T-cell (primary cell): ENCODE results near the gene HAAO. TPM values are rescaled to one million over a fixed set of nuclear protein-coding genes. Genes with fewer than 3 reads are reported as not detected.
A peak's percentile ranks its signal among the peaks of the same experiment; 100 is the strongest.

Source experiments
- ATAC-seq, 4 experiments: fragments of 200-7000 bp in 3 of 4; fragments of 150-1000 bp in 1 of 4; cut with Tn5 transposase; replicated peaks in 1 of 4; 1 replicate in 3 of 4; 2 replicates in 1 of 4; pipeline ENCODE4 v1.10.0; 2021; ENCODE audit warnings: moderate library complexity in 3 of 4, mild to moderate bottlenecking in 2 of 4, moderate number of reproducible peaks in 1 of 4
- CTCF ChIA-PET, 2 donors: fragments of 300-600 bp; sonication (Branson Sonifier 250); formaldehyde crosslinking; loops; one replicate each; lab custom pipeline; 2022; ENCODE audit warnings: antibody characterized with exemption in 2 of 2; lab: Charles Lee
- POLR2A ChIA-PET, 2 donors: fragments of 300-600 bp; sonication (Branson Sonifier 250); formaldehyde crosslinking; loops; one replicate each; lab custom pipeline; 2022; ENCODE audit warnings: antibody characterized with exemption in 2 of 2; lab: Charles Lee
- DNase-seq, 35 experiments: peaks; one replicate each; pipeline versions ENCODE4 v3.0.0 to v3.0.0-alpha.2; 2013 to 2023
- H3K27ac ChIP-seq: one replicate; pipeline ENCODE4 v1.5.1; 2013; ENCODE audit warnings: low read length
- H3K27me3 ChIP-seq, 2 experiments: replicated peaks in 1 of 2; 1 replicate in 1 of 2; 2 replicates in 1 of 2; pipeline versions ENCODE4 v1.6.1 to v1.7.0; 2013; ENCODE audit warnings: low read length in 1 of 2, mixed read lengths in 1 of 2; ENCODE audit not compliant: control insufficient read depth in 2 of 2, insufficient read depth in 2 of 2; ENCODE audit errors: extremely low read depth in 1 of 2
- H3K36me3 ChIP-seq, 2 donors: 1 replicate in 1 of 2; 2 replicates in 1 of 2; pipeline versions ENCODE4 v1.6.1 to v1.7.0; 2013; ENCODE audit warnings: low read length in 1 of 2; ENCODE audit not compliant: control insufficient read depth in 2 of 2, insufficient read depth in 1 of 2; ENCODE audit errors: extremely low read depth in 1 of 2
- H3K4me1 ChIP-seq, 2 experiments: 1 replicate in 1 of 2; 2 replicates in 1 of 2; pipeline versions ENCODE4 v1.6.1 to v1.7.0; 2013; ENCODE audit warnings: low read length in 2 of 2, mixed read lengths in 1 of 2; ENCODE audit not compliant: insufficient read depth in 2 of 2, control insufficient read depth in 1 of 2; ENCODE audit errors: extremely low read depth in 1 of 2
- H3K4me3 ChIP-seq, 2 donors: 1 replicate in 1 of 2; 2 replicates in 1 of 2; pipeline versions ENCODE4 v1.5.1 to v1.7.0; 2013; ENCODE audit warnings: mild to moderate bottlenecking in 2 of 2, low read length in 1 of 2, moderate library complexity in 1 of 2; ENCODE audit not compliant: control insufficient read depth in 1 of 2; ENCODE audit errors: extremely low read depth in 1 of 2
- H3K9me3 ChIP-seq: 2 replicates; pipeline ENCODE4 v1.7.0; 2013
- H3K27ac Mint-ChIP-seq, 2 donors: one replicate each; pipeline ENCODE4 v1.8.0; 2020 to 2021; ENCODE audit warnings: mild to moderate bottlenecking in 2 of 2, mixed read lengths in 2 of 2
- H3K27me3 Mint-ChIP-seq, 2 donors: one replicate each; pipeline ENCODE4 v1.8.0; 2021 to 2022; ENCODE audit warnings: mixed read lengths in 2 of 2
- H3K36me3 Mint-ChIP-seq: one replicate; pipeline ENCODE4 v1.8.0; 2021; ENCODE audit warnings: mixed read lengths
- H3K4me1 Mint-ChIP-seq, 3 donors: one replicate each; pipeline ENCODE4 v1.8.0; 2020 to 2022; ENCODE audit warnings: mixed read lengths in 3 of 3, mild to moderate bottlenecking in 1 of 3
- H3K4me3 Mint-ChIP-seq, 3 donors: one replicate each; pipeline ENCODE4 v1.8.0; 2020 to 2022; ENCODE audit warnings: mild to moderate bottlenecking in 3 of 3, mixed read lengths in 3 of 3, moderate library complexity in 3 of 3
- H3K9me3 Mint-ChIP-seq, 3 donors: one replicate each; pipeline ENCODE4 v1.8.0; 2020 to 2022; ENCODE audit warnings: mixed read lengths in 3 of 3
- WGBS: methylation state at CpG from one replicate; pipeline ENCODE4 v1.1.5; 2013; ENCODE audit warnings: missing lambda C conversion rate; ENCODE audit not compliant: insufficient coverage; 5-methylcytosine and 5-hydroxymethylcytosine counted together
- total RNA-seq, 35 experiments: library from RNA in 6 of 35; stranded (reverse) in 6 of 35; fragments of 120-200 nt in 1 of 35; gene quantifications; one replicate each; pipeline versions ENCODE4 v1.2.1 to v1.2.4 and lab custom pipeline; 2013 to 2026

HAAO gene
- total RNA-seq, 5 donors from 2014 or later (not counting 1 experiment from before 2014, with no cell fraction given): 0.38 to 0.72 (median 0.61) TPM; not detected in 2

DNA sequence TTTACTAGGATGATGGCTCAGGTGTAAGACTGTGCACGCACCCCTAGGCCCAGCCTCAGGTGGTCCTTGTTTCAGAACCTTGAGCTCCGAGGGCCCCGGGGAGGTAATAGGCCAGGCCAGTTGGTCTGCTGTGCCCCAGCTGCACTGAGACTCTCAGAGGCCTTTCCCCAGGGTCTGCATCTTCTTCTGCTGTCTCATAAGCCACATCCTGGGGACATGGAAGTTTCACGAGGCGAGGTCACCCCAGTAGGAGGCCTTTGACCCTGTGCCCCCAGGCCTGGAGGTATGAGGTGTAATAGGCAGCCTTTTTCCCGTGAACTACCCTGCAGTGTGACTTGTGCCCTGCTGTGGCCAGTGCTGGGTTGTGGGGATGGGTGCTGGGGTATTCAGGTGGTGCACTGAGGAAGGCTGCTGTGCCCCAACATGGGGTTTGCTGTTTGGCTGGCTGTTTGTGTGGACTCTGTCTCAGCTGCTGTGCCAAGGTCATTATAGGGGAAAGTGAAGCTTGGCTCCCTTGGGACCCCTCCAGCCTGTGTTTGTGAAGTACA, 35.3 kb downstream of the HAAO start:
- H3K4me3 ChIP-seq: no peak overlapping the region
- H3K27ac Mint-ChIP-seq: no peak overlapping the region
- H3K27me3 Mint-ChIP-seq: no peaks in the 10 kb centered on the region
- no peaks in the 10 kb centered on the region for H3K9me3 Mint-ChIP-seq
- no peaks in the 10 kb centered on the region for H3K9me3 ChIP-seq
- H3K4me1 Mint-ChIP-seq: peaks cover 0 to 15% (median 4%) of the 10 kb centered on the region in 3 donors
- H3K4me3 Mint-ChIP-seq: no peak overlapping the region
- CTCF ChIA-PET: no interaction called here
- POLR2A ChIA-PET: no interaction called here
- H3K4me1 ChIP-seq: no peaks in the 10 kb centered on the region
- DNase-seq (no peak), ATAC-seq (no peak)
- no peak overlapping the region for H3K27ac ChIP-seq
- H3K27me3 ChIP-seq: no peaks in the 10 kb centered on the region
- peaks cover 12 to 29% of the 10 kb centered on the region in 2 donors for H3K36me3 ChIP-seq
- WGBS: 71% methylated on average over 6 of the region's 6 CpGs
- peaks cover 26% of the 10 kb centered on the region for H3K36me3 Mint-ChIP-seq

DNA sequence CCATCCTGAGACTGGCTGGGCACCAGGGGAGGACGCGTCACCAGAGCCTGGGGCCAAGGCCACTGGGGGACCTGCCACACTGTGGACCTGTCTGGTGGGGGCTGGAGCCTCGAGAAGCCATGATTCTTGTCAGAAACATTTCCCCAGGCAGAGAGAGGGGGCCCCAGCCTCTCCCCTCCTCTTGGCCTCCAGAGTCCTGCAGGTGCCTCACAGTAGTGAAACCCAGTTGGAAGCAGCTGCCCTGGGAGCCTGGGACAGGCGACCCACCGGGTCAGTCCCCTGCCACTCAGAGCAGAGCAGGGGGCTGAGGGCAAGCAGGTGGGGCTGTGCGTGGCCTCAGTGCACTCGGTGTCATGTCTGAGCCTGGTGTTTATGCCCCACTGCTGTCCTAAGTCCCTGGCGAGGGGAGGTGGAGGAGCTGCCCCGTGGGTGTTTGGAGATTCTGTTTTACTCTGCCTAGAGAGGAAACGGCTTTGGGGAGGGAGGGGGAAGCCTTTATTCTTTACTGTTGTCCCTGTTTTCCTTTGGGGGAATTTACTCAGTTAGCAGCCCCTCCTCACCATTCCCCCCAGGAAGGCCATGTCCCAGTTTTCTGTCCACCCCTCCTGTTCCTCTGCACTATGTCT, 36.1 kb downstream of the HAAO start:
- Histone ChIP-seq H3K27me3 (no peaks in the 10 kb centered on the region), H3K4me1 (no peaks in the 10 kb centered on the region), H3K4me3 (no peak overlapping the region), H3K27ac (no peak overlapping the region), H3K9me3 (no peaks in the 10 kb centered on the region), H3K36me3 (peaks cover 14 to 28% of the 10 kb centered on the region in 2 donors)
- Mint-ChIP-seq H3K4me3 (no peak overlapping the region), H3K27me3 (no peaks in the 10 kb centered on the region), H3K9me3 (no peaks in the 10 kb centered on the region), H3K36me3 (peaks cover 25% of the 10 kb centered on the region), H3K4me1 (peaks cover 0 to 15% (median 7%) of the 10 kb centered on the region in 3 donors), H3K27ac (no peak overlapping the region)
- DNase-seq (no peak), ATAC-seq (no peak)
- WGBS: 80% methylated on average over 6 of the region's 10 CpGs
- CTCF ChIA-PET: no interaction called here
- POLR2A ChIA-PET: no interaction called here

DNA sequence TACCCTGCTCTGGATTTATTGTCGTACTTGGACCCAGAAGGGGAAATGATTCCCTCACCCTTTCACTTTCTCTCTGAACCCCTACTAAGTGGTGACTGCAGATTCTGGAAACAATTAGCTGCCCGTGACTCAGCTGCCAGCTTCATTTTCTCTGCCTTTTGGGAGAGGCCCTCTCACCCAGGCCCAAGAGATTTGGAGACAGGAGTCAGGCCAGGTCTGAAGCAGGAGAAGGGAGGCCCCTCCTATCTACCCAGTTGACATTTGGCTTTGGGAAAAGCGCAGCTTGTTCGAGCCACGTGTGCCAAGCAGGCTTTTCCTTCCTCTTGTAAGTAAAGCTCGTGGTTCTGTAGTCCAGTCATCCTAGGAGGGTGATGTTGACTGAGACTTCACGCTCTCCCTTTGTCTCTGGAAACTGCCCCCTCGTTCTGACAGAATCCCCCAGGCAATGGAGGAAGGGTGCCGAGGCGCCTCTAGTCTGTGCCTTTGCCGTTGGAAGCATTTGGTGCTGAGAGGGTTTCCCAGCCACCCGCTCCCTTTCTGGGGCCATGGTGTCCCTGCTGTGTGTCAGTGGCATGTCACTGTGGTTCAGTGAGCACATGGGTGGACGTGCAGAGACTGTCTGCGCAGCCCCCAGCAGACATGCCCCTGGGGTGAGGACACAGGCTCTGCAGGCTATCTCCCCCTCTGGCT, 37.0 kb downstream of the HAAO start:
- no peak overlapping the region for H3K27ac ChIP-seq
- H3K27me3 ChIP-seq: no peaks in the 10 kb centered on the region
- ChIA-PET CTCF (no interaction called here), POLR2A (interaction anchor here in 1 of 2 donors (0.5 kb wide), 1 partner anchor 497 kb away, joined by 4 read pairs; no protein-coding TSS in a partner anchor)
- peaks cover 14 to 21% of the 10 kb centered on the region in 2 donors for H3K36me3 ChIP-seq
- H3K4me3 Mint-ChIP-seq: no peak overlapping the region
- H3K9me3 ChIP-seq: no peaks in the 10 kb centered on the region
- no peaks in the 10 kb centered on the region for H3K4me1 ChIP-seq
- no peak for ATAC-seq
- H3K9me3 Mint-ChIP-seq: no peaks in the 10 kb centered on the region
- no peak overlapping the region for H3K27ac Mint-ChIP-seq
- WGBS: 85% methylated on average over 11 of the region's 14 CpGs
- DNase-seq: no peak
- no peaks in the 10 kb centered on the region for H3K27me3 Mint-ChIP-seq
- peaks cover 0 to 15% (median 7%) of the 10 kb centered on the region in 3 donors for H3K4me1 Mint-ChIP-seq
- H3K36me3 Mint-ChIP-seq: peaks cover 27% of the 10 kb centered on the region
- H3K4me3 ChIP-seq: no peak overlapping the region

DNA sequence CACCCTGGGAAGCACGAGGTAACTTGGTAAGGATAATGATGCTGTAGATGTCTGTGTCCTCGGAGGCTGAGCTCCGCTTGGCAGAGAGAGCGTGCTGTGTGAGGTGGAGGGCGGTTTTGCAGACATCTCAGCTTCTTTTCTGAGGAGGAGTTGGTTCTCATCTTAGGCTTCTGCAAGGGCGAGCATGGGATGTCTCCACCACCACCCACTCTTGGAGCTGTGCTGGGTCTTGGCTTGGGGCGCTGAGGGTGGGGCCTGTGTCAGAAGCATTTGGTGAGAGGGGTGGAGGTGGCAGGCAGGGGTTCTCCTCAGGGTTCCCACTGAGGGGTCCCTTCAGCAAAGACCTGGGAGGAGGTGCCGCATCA, 37.6 kb downstream of the HAAO start:
- POLR2A ChIA-PET: interaction anchor here in 1 of 2 donors (0.5 kb wide), 1 partner anchor 497 kb away, joined by 4 read pairs; no protein-coding TSS in a partner anchor
- Mint-ChIP-seq H3K27ac (no peak overlapping the region), H3K36me3 (peaks cover 26% of the 10 kb centered on the region), H3K9me3 (no peaks in the 10 kb centered on the region), H3K27me3 (no peaks in the 10 kb centered on the region), H3K4me1 (peaks cover 0 to 15% (median 7%) of the 10 kb centered on the region in 3 donors), H3K4me3 (no peak overlapping the region)
- DNase-seq (no peak), ATAC-seq (no peak)
- Histone ChIP-seq H3K27ac (no peak overlapping the region), H3K36me3 (peaks cover 14 to 16% of the 10 kb centered on the region in 2 donors), H3K4me1 (no peaks in the 10 kb centered on the region), H3K27me3 (no peaks in the 10 kb centered on the region), H3K4me3 (no peak overlapping the region), H3K9me3 (no peaks in the 10 kb centered on the region)
- WGBS: 85% methylated on average over 2 of the region's 8 CpGs
- CTCF ChIA-PET: interaction anchor here in 1 of 2 donors (0.5 kb wide), 1 partner anchor 571 kb away, joined by 4 read pairs; no protein-coding TSS in a partner anchor

DNA sequence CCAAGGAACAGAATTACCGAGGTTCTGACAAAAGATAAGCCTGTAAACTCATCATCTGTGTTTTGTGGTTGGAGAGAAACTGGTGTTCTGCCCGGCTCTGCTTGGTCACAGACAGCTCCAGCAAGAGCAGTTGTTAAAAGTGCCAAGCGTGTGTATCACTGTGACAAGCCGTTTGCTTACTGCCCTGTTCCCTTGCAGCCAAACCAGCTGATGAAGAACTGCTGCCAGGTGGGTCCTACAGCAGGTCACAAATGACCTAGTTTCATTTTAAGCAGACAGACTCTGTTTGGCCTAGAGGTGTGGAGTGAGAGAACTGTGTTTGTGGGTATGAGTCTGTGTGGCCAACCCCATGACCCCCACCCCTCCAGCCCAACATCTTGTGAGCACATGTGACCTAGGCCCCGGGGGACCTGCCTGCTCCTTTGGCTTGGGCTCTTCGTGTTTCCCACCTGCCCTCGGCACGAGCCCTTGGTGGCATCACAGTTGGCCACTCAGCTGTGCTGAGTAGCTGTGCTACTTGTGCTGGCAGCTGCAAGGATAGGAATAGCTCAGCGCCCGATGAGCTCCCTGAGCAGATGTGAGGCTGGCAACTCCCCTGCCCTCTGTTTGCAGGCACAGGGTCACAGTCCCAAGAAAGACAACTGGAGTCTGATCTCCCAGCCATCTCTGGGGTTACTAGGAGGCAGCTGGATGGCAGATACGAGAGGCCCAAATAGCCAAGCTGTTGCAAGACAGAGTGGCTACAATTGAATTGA, 38.2 kb downstream of the HAAO start:
- peaks cover 14% of the 10 kb centered on the region in 2 donors for H3K36me3 ChIP-seq
- DNase-seq (peak in 1 of 35 experiments; percentile 29), ATAC-seq (peak in 1 of 4 experiments; percentile 13)
- CTCF ChIA-PET: interaction anchor here in 1 of 2 donors (0.5 kb wide), 1 partner anchor 572 kb away, joined by 4 read pairs; no protein-coding TSS in a partner anchor
- POLR2A ChIA-PET: no interaction called here
- no peak overlapping the region for H3K27ac ChIP-seq
- 59% methylated on average over 10 of the region's 11 CpGs for WGBS
- no peaks in the 10 kb centered on the region for H3K9me3 ChIP-seq
- no peaks in the 10 kb centered on the region for H3K4me1 ChIP-seq
- Mint-ChIP-seq H3K9me3 (no peaks in the 10 kb centered on the region), H3K27me3 (no peaks in the 10 kb centered on the region), H3K4me1 (peaks cover 0 to 15% (median 7%) of the 10 kb centered on the region in 3 donors), H3K4me3 (no peak overlapping the region), H3K27ac (no peak overlapping the region), H3K36me3 (peaks cover 24% of the 10 kb centered on the region)
- H3K27me3 ChIP-seq: no peaks in the 10 kb centered on the region
- H3K4me3 ChIP-seq: no peak overlapping the region
